GM23248 (cell line): ENCODE data around the gene SYCE3. TPM values are rescaled to one million over a fixed set of nuclear protein-coding genes. Genes with fewer than 3 reads are reported as not detected.

Experiments
- DNase-seq: peaks from one replicate; pipeline ENCODE4 v3.0.0-alpha.2; 2015
- H2AFZ ChIP-seq: fragments of 200-600 bp; sonication (generic); 2 replicates; pipeline ENCODE4 v1.6.1; 2016; ENCODE audit warnings: antibody characterized with exemption
- H3F3A ChIP-seq: fragments of 200-600 bp; sonication (generic); 2 replicates; pipeline ENCODE4 v1.6.1; 2016; ENCODE audit warnings: mild to moderate bottlenecking, antibody characterized with exemption, mixed run types; ENCODE audit not compliant: insufficient read depth
- H3K27ac ChIP-seq: fragments of 200-600 bp; sonication (generic); 2 replicates; pipeline ENCODE4 v1.5.1; 2016; ENCODE audit warnings: mild to moderate bottlenecking
- H3K27me3 ChIP-seq: fragments of 200-600 bp; sonication (generic); replicated peaks from 2 replicates; pipeline ENCODE4 v1.6.1; 2016; ENCODE audit warnings: mild to moderate bottlenecking; ENCODE audit not compliant: insufficient read depth
- H3K36me3 ChIP-seq: fragments of 200-600 bp; sonication (generic); 2 replicates; pipeline ENCODE4 v1.6.1; 2016; ENCODE audit warnings: low read depth, mild to moderate bottlenecking
- H3K4me1 ChIP-seq: fragments of 200-600 bp; sonication (generic); 2 replicates; pipeline ENCODE4 v1.6.1; 2016; ENCODE audit warnings: mild to moderate bottlenecking; ENCODE audit not compliant: insufficient read depth
- H3K4me2 ChIP-seq: fragments of 200-600 bp; sonication (generic); one replicate; pipeline ENCODE4 v1.6.1; 2016; ENCODE audit warnings: mild to moderate bottlenecking; ENCODE audit not compliant: unreplicated experiment
- H3K4me3 ChIP-seq: fragments of 200-600 bp; sonication (generic); 2 replicates; pipeline ENCODE4 v1.5.1; 2016; ENCODE audit warnings: mild to moderate bottlenecking
- H3K79me2 ChIP-seq: fragments of 200-600 bp; sonication (generic); 2 replicates; pipeline ENCODE4 v1.6.1; 2016; ENCODE audit warnings: mild to moderate bottlenecking; ENCODE audit not compliant: insufficient read depth
- H3K9ac ChIP-seq: fragments of 200-600 bp; sonication (generic); 2 replicates; pipeline ENCODE4 v1.6.1; 2016; ENCODE audit warnings: mild to moderate bottlenecking
- H3K9me2 ChIP-seq: fragments of 200-600 bp; sonication (generic); 2 replicates; pipeline ENCODE4 v1.6.1; 2016; ENCODE audit warnings: mixed run types, mild to moderate bottlenecking, moderate library complexity; ENCODE audit not compliant: insufficient read depth
- H3K9me3 ChIP-seq: fragments of 200-600 bp; sonication (generic); one replicate; pipeline ENCODE4 v1.6.1; 2017; ENCODE audit warnings: low read depth
- H4K20me1 ChIP-seq: fragments of 200-600 bp; sonication (generic); 2 replicates; pipeline ENCODE4 v1.6.0; 2016; ENCODE audit not compliant: insufficient read depth
- EZH2 ChIP-seq: fragments of 200-600 bp; sonication (generic); IDR thresholded peaks from 2 replicates; pipeline ENCODE4 v1.6.1; 2018; ENCODE audit warnings: antibody characterized with exemption, mild to moderate bottlenecking; ENCODE audit not compliant: insufficient read depth, poor library complexity, severe bottlenecking
- EZH2phosphoT487 ChIP-seq: fragments of 200-600 bp; sonication (generic); IDR thresholded peaks from 2 replicates; pipeline ENCODE4 v1.6.1; 2018; ENCODE audit warnings: antibody characterized with exemption, moderate library complexity, mild to moderate bottlenecking, low read depth; ENCODE audit not compliant: insufficient read depth
- WGBS, 2 experiments: methylation state at CpG; one replicate each; pipeline ENCODE4 v1.1.6; 2015 to 2017; ENCODE audit warnings: low lambda C conversion rate in 2 of 2, low coverage in 1 of 2; ENCODE audit errors: missing lambda C conversion rate in 2 of 2; 5-methylcytosine and 5-hydroxymethylcytosine counted together
- in situ Hi-C: fragments of 300-500 bp; cut with MboI; formaldehyde crosslinking; loops from 2 replicates; pipeline ENCODE4 v1.15.0; 2020
- polyA plus RNA-seq: library from polyadenylated mRNA; unstranded; fragments of >200 nt; fragmentation: Nextera tagmentation; extraction: Ambion mirVana; gene quantifications from 2 replicates; pipeline ENCODE4 v1.2.1, GENCODE V29; 2016
- total RNA-seq: library from RNA; depleted of rRNA; stranded (reverse); fragments of >200 nt; shearing (Covaris generic); gene quantifications from 2 replicates; pipeline ENCODE4 v1.2.3, GENCODE V29; 2014

SYCE3 gene
- total and polyA plus RNA-seq, 2 experiments from 2014 or later, result 0.80 TPM; not detected in 1

DNA sequence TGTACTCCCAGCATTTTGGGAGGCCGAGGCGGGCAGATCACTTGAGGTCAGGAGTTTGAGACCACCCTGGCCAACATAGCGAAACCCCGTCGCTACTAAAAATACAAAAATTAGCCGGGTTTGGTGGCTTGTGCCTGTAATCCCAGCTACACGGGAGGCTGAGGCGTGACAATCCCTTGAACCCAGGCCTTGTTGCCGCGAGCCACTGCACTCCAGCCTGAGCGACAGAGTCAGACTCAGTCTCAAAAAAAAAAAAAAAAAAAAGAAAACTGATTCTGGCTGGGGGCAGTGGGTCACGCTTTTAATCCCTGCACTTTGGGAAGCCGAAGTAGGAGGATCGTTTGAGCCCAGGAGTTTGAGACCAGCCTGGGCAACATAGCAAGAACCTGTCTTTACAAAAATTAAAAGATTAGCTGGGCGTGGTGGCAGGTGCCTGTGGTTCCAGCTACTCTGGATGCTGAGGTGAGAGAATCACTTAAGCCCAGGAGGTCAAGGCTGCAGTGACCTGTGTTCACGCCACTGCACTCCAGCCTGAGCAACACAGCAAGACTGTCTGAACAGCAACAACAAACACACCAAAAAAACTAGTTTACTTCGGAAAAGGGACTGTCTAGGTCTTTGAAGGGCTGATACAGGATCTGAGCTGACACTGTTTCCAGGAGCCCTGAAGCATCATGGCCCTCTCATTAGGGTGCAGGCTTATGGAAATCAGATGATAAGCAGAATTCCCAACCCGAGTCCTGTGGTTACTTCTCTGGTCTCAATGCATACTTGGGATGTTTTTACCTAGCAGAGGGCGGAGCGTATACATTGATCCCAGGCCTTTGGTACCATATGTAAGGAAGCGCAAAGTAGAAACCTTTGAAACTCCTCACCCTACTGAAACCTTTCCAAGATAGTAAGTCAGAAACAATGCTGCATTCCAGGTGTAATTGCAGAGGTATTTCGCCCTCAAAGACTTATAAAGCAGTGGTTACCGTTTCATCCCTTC, 21.7 kb upstream of the SYCE3 start:
- TF ChIP-seq EZH2, result no peak
- no peak for TF ChIP-seq EZH2phosphoT487
- no peaks in the 10 kb centered on the region for H3K27me3 ChIP-seq
- DNase-seq, result no peak
- no peaks in the 10 kb centered on the region for H3K9me3 ChIP-seq
- H2AFZ ChIP-seq, result no peak overlapping the region
- H3K79me2 ChIP-seq, result peaks cover 10% of the 10 kb centered on the region
- in situ Hi-C loops, result no loop called here
- WGBS, 2 experiments, result 94 to 96% methylated on average over 23 of the region's 23 CpGs
- no peaks in the 10 kb centered on the region for H3K9me2 ChIP-seq
- H3F3A ChIP-seq, result no peaks in the 10 kb centered on the region
- peak overlapping the region; percentile 96; the same call in 1 of the 2 replicates for H3K9ac ChIP-seq
- peaks cover 9% of the 10 kb centered on the region; the same call in 1 of the 2 replicates for H3K4me1 ChIP-seq
- no peaks in the 10 kb centered on the region for H3K36me3 ChIP-seq
- H3K4me2 ChIP-seq, result no peak overlapping the region
- H3K4me3 ChIP-seq, result no peak overlapping the region
- H4K20me1 ChIP-seq, result no peaks in the 10 kb centered on the region
- H3K27ac ChIP-seq, result no peak overlapping the region

DNA sequence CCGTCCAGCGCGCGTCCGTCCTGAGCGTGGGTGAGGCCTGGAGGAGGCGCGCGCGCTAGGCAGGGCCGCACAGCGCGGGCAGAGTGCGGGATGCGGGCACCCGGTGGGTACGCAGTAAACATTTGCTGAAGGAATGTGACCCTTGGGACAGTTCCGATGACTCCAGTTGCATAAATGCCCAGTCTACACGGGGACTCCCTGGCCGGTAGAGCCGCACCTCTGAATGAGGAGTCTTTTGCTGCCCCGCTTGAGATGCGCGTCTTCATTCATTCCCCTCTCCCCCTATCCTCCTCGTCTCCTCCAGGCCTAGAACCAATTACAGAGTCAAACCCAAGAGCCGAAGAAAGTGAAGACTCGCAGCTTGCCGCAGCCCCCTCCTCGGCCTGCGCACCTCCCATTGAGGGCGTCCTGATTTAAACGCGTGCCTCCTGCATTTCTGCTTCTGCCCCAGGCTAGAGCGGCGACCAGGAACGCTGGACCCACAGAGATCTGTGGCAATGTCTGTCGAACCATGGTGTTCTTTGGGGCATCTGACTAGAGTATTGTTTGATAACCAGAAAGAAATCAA, 20.7 kb upstream of the SYCE3 start:
- H3K27ac ChIP-seq, result peak overlapping the region; percentile 16; the same call in 1 of the 2 replicates
- TF ChIP-seq EZH2, result no peak
- no peaks in the 10 kb centered on the region for H3K36me3 ChIP-seq
- peak overlapping the region; percentile 73 for H2AFZ ChIP-seq
- H3K27me3 ChIP-seq, result no peaks in the 10 kb centered on the region
- WGBS, 2 experiments, result 5% methylated on average over 30 to 37 of the region's 37 CpGs
- H3K9ac ChIP-seq, result peak overlapping the region; percentile 96
- H3K9me3 ChIP-seq, result no peaks in the 10 kb centered on the region
- H3K79me2 ChIP-seq, result peaks cover 10% of the 10 kb centered on the region
- H3K4me1 ChIP-seq, result peaks cover 18% of the 10 kb centered on the region
- no peaks in the 10 kb centered on the region for H3K9me2 ChIP-seq
- H3K4me3 ChIP-seq, result peak overlapping the region; percentile 85
- no peaks in the 10 kb centered on the region for H3F3A ChIP-seq
- H3K4me2 ChIP-seq, result peak overlapping the region; percentile 84
- peak; percentile 27 for DNase-seq
- in situ Hi-C loops, result no loop called here
- no peaks in the 10 kb centered on the region for H4K20me1 ChIP-seq

DNA sequence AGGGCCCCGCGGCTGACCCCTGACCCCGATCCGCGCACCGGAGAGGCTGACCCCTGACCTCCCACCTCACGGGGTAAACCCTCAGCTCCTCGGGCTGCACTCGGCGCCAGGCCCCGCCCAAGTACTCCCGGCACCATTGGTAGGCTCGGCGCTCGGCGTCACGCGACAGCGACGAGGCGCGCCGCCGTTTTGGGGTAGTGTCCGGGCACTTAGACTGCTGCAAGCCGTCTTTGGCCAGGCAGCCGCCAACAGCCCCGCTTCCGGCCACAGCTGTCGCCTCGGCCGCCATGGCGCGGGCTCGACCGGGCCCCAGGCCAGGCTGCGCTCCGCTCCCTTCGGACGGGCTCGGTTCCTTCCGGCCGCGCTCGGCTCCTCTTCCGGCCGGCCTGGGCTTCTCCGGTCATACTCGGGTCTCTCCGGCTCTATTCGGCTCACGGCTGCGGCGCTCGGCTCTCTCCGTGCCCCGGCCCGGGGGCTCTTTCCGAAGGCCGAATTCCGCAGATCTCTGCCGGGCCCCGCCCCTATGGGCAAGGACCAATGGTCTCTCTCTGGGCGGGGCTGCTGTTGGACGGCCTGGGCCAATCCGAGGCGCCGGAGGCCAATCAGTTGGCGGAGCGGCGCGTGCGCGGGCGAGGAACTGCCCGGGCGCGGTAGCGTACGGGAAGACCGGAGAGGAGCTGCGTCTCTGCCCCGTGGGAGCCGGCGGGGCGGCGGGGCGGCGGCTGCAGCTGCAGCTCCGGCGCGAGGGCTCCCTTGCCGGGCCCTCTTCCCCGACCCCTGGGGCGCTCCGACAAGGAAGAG, 20.0 kb upstream of the SYCE3 start, which contains the start of gene CHKB:
Gene CHKB (minus strand): TSS at position 357 of the 801 bp plus-strand sequence. CDS start 68 bp downstream, at position 289.
- WGBS, 2 experiments, result 0% methylated on average over 63 to 67 of the region's 96 CpGs
- Histone ChIP-seq H3K9me3 (no peaks in the 10 kb centered on the region), H3K79me2 (peaks cover 10% of the 10 kb centered on the region)

DNA sequence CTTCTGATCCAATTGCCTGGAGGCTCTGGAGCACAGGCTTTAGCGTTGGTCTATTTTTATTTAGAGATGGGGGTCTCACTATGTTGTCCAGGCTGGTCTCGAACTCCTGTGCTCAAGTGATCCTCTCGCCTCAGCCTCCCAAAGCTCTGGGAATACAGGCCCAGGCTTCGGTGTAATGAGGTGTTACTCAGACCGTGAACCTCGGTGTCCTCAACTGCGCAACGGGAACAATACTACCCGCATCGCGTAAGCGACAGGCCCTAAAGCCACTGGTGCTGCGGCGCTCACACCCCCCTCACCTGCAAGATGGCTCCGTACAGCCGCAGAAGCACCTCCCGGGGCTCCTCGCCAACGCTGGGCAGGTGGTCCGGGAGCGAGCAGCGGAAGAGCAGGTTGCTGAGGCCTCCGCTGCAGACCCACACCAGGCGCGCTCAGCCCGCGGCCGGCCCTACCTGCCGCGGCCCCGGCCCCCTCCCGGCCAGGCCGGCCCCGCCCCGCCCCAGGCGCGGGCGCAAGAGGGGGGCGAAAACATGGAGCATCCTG, 19.3 kb upstream of the SYCE3 start:
- peak overlapping the region; percentile 74 for H3K4me2 ChIP-seq
- H3K36me3 ChIP-seq, result no peaks in the 10 kb centered on the region
- H3K9me3 ChIP-seq, result no peaks in the 10 kb centered on the region
- peak overlapping the region; percentile 96 for H3K9ac ChIP-seq
- no peaks in the 10 kb centered on the region for H3F3A ChIP-seq
- H3K27ac ChIP-seq, result peak overlapping the region; percentile 86
- TF ChIP-seq EZH2 (no peak), EZH2phosphoT487 (no peak)
- H3K27me3 ChIP-seq, result no peaks in the 10 kb centered on the region
- peak; percentile 55 for DNase-seq
- peak overlapping the region; percentile 85 for H3K4me3 ChIP-seq
- no peaks in the 10 kb centered on the region for H3K9me2 ChIP-seq
- in situ Hi-C loops, result no loop called here
- peaks cover 22% of the 10 kb centered on the region for H3K4me1 ChIP-seq
- peak overlapping the region; percentile 85 for H2AFZ ChIP-seq
- no peaks in the 10 kb centered on the region for H4K20me1 ChIP-seq
- WGBS, 2 experiments, result 11 to 13% methylated on average over 24 to 31 of the region's 39 CpGs
- H3K79me2 ChIP-seq, result peaks cover 10% of the 10 kb centered on the region

More for the DNA sequence above, 20.0 kb upstream of the SYCE3 start, which contains the start of gene CHKB:
- DNase-seq, result peak; percentile 100
- Histone ChIP-seq H3K27me3 (no peaks in the 10 kb centered on the region), H3K9me2 (no peaks in the 10 kb centered on the region), H3K4me3 (peak within 1 kb of the TSS; percentile 85), H3K27ac (peak within 1 kb of the TSS; percentile 86), H4K20me1 (no peaks in the 10 kb centered on the region), H3K4me2 (peak within 1 kb of the TSS; percentile 84), H3K9ac (peak within 1 kb of the TSS; percentile 96), H3K4me1 (peaks cover 22% of the 10 kb centered on the region), H2AFZ (peak within 1 kb of the TSS; percentile 85), H3K36me3 (no peaks in the 10 kb centered on the region), H3F3A (no peaks in the 10 kb centered on the region)
- in situ Hi-C loops, result no loop called here
- TF ChIP-seq EZH2 (no peak), EZH2phosphoT487 (no peak)
